D341Med (cell line): ENCODE data around the gene DGKA.
"Not testable (repeated sequence)": the region's sequence is repeated elsewhere in the genome, so short reads cannot be mapped to it uniquely, and the experiment has no call there.

ENCODE experiments used
- DNase-seq: peaks from one replicate; pipeline ENCODE4 v3.0.0; 2012; ENCODE audit warnings: low spot score

Gene DGKA

GRCh38 chr12:55969356-55969755, 38.4 kb downstream of the DGKA start:
- no peak for DNase-seq

- no peak for DNase-seq
Observed at GRCh38 chr12:55970775-55971174, 39.8 kb downstream of the DGKA start.

GRCh38 chr12:55972042-55972441, 41.1 kb downstream of the DGKA start:
- no peak for DNase-seq

GRCh38 chr12:55972456-55972855, 41.5 kb downstream of the DGKA start:
- no peak for DNase-seq

GRCh38 chr12:55972911-55973598, 42.1 kb downstream of the DGKA start:
- no peak for DNase-seq

- DNase-seq: peak; percentile 95
Observed at GRCh38 chr12:55973599-55974307, 42.8 kb downstream of the DGKA start, which contains the start of gene RAB5B. RAB5B (plus strand) TSS chr12:55974078; CDS start chr12:55986961, 12,883 bp downstream.

GRCh38 chr12:55974308-55974730, 43.4 kb downstream of the DGKA start:
- DNase-seq: peak; percentile 69

- no peak for DNase-seq
Observed at GRCh38 chr12:55978393-55978792, 47.4 kb downstream of the DGKA start.

- no peak for DNase-seq
Observed at GRCh38 chr12:55979069-55979468, 48.1 kb downstream of the DGKA start.

- DNase-seq: not testable (repeated sequence)
Observed at GRCh38 chr12:55981882-55982281, 50.9 kb downstream of the DGKA start.

GRCh38 chr12:55982319-55982936, 51.5 kb downstream of the DGKA start:
- DNase-seq: no peak

- no peak for DNase-seq
Observed at GRCh38 chr12:55983232-55983842, 52.4 kb downstream of the DGKA start.

GRCh38 chr12:55984861-55985260, 53.9 kb downstream of the DGKA start:
- DNase-seq: no peak

- no peak for DNase-seq
Observed at GRCh38 chr12:55985341-55985740, 54.4 kb downstream of the DGKA start.

- DNase-seq: not testable (repeated sequence)
Observed at GRCh38 chr12:55985976-55986375, 55.0 kb downstream of the DGKA start.

- DNase-seq: no peak
Observed at GRCh38 chr12:55991110-55991509, 60.1 kb downstream of the DGKA start.

- no peak for DNase-seq
Observed at GRCh38 chr12:55993230-55993853, 62.4 kb downstream of the DGKA start.

GRCh38 chr12:55995366-55995765, 64.4 kb downstream of the DGKA start:
- DNase-seq: no peak

GRCh38 chr12:55996201-55996714, 65.3 kb downstream of the DGKA start:
- peak; percentile 70 for DNase-seq

- DNase-seq: peak; percentile 85
Observed at GRCh38 chr12:55996715-55997534, 66.0 kb downstream of the DGKA start, which contains the start of gene SUOX. SUOX (plus strand) TSS chr12:55997276; CDS start chr12:56002222, 4,946 bp downstream.

- DNase-seq: no peak
Observed at GRCh38 chr12:55997535-55997859, 66.5 kb downstream of the DGKA start.
